Thoracic aorta (tissue), 2 donors: Measurements from ENCODE around the gene JAK3. TPM values are rescaled to one million over a fixed set of nuclear protein-coding genes. Genes with fewer than 3 reads are reported as not detected.

Experiments used
- ATAC-seq: fragments of 150-250 bp; one replicate; pipeline ENCODE4 v1.8.0; 2017; ENCODE audit warnings: low read depth; ENCODE audit not compliant: insufficient number of reproducible peaks, low FRiP score
- DNase-seq: peaks from one replicate; pipeline ENCODE4 v3.0.0-alpha.2; 2020; ENCODE audit warnings: low spot score
- H3K27ac ChIP-seq, 2 donors: fragments of 200-600 bp; sonication (generic); 1 replicate in 1 of 2; 2 replicates in 1 of 2; pipeline ENCODE4 v1.5.1; 2016; ENCODE audit warnings: mild to moderate bottlenecking in 2 of 2, moderate library complexity in 2 of 2
- H3K27me3 ChIP-seq: fragments of 200-600 bp; sonication (generic); replicated peaks from 2 replicates; pipeline ENCODE4 v1.6.0; 2016; ENCODE audit warnings: mild to moderate bottlenecking; ENCODE audit not compliant: insufficient read depth
- H3K36me3 ChIP-seq: fragments of 200-600 bp; sonication (generic); one replicate; pipeline ENCODE4 v1.5.1; 2016
- H3K4me1 ChIP-seq, 2 donors: fragments of 200-600 bp; sonication (generic); 1 replicate in 1 of 2; 2 replicates in 1 of 2; pipeline versions ENCODE4 v1.5.1 to v1.6.0; 2016; ENCODE audit warnings: low read depth in 2 of 2, mild to moderate bottlenecking in 1 of 2; ENCODE audit not compliant: control insufficient read depth in 1 of 2
- H3K4me3 ChIP-seq: fragments of 200-600 bp; sonication (generic); 2 replicates; pipeline ENCODE4 v1.5.1; 2016; ENCODE audit warnings: mild to moderate bottlenecking
- H3K9me3 ChIP-seq: fragments of 200-600 bp; sonication (generic); 2 replicates; pipeline ENCODE4 v1.5.1; 2016
- total RNA-seq, 2 donors: library from RNA; depleted of rRNA; stranded (reverse); fragments of >200 nt; gene quantifications; one replicate each; pipeline versions ENCODE4 v1.1.0 to v1.2.3, GENCODE V29; 2016
- TF ChIP-seq, protein P1 (sequence below): fragments of 200-600 bp; sonication (generic); IDR thresholded peaks from one replicate; pipeline ENCODE4 v1.5.1; 2019; ENCODE audit warnings: antibody characterized with exemption

JAK3 gene
- total RNA-seq, 2 donors from 2014 or later: 12.7 to 35.8 TPM

DNA sequence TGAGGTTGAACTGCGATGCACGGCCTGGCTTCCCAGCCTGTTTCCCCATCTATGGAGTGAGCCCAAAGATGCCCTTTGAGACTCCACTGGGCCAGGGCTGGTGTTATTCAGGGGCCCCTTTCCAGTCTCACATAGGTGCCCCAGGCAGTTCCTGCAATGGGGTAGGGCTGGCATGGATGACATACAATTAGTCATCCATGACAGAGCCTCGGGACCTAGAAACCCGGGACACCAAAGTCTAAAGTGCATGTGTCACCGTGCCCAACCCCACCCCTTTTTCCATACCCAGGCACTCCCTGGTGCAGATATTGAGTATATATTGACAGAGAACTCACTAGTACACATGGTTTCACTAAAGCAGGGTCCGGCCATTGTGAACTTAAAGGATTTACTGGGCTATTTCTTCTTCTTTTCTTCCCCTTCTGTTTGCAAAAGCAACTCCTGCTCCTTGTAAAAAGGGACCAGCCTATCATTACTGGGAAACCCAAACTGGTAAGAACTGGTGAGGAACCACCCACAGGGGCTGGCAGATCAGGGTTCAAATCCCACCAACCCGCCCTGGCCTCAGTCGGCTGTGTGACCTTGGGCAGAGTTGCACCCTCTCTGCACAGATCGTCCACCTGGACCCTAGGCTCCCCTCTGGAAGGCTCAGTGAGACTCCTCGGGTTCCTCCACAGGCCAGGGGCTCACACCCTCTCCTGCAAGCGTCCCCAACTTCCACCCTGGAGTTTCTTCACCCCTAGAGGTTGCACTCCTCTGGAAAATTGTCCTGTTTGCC, 50.2 kb downstream of the JAK3 start:
- Histone ChIP-seq H3K4me1 (peaks cover 0 to 3% of the 10 kb centered on the region in 2 donors), H3K36me3 (no peaks in the 10 kb centered on the region), H3K27ac (no peak overlapping the region), H3K27me3 (peaks cover 5% of the 10 kb centered on the region), H3K4me3 (no peak overlapping the region), H3K9me3 (no peaks in the 10 kb centered on the region)
- no peak for ATAC-seq
- TF ChIP-seq, protein P1, sequence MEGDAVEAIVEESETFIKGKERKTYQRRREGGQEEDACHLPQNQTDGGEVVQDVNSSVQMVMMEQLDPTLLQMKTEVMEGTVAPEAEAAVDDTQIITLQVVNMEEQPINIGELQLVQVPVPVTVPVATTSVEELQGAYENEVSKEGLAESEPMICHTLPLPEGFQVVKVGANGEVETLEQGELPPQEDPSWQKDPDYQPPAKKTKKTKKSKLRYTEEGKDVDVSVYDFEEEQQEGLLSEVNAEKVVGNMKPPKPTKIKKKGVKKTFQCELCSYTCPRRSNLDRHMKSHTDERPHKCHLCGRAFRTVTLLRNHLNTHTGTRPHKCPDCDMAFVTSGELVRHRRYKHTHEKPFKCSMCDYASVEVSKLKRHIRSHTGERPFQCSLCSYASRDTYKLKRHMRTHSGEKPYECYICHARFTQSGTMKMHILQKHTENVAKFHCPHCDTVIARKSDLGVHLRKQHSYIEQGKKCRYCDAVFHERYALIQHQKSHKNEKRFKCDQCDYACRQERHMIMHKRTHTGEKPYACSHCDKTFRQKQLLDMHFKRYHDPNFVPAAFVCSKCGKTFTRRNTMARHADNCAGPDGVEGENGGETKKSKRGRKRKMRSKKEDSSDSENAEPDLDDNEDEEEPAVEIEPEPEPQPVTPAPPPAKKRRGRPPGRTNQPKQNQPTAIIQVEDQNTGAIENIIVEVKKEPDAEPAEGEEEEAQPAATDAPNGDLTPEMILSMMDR: no peak
- DNase-seq: no peak

DNA sequence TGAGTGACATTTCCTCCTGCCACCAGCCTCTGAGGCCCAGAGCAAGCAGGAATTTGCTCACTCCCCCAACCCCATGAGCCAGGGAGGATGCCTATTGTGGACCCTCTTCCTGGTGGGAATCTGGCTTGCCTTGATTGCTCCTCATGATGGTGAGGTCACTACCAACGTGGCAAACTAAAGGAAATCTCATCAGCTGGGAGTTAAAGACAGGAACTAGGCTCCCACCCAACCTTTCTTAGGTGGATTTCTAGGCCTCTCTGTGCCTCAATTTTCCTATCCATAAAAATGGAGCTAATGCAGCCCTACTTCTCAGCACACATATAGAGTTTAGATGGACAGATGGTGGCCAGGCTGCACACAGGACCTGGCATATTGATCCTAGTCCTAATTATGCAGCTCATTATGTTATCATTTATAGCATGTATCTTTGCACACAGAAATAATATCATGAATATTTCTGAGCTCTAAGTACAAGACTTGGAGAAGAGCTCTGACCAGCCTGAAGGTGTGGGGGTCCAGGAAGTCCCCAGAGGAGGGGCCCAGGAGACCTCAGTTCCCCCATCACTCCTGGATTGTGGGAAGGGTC, 50.9 kb downstream of the JAK3 start:
- peaks cover 0 to 3% of the 10 kb centered on the region in 2 donors for H3K4me1 ChIP-seq
- DNase-seq (no peak), ATAC-seq (no peak)
- no peak overlapping the region for H3K4me3 ChIP-seq
- no peak overlapping the region for H3K27ac ChIP-seq
- peaks cover 5% of the 10 kb centered on the region for H3K27me3 ChIP-seq
- H3K9me3 ChIP-seq: no peaks in the 10 kb centered on the region
- TF ChIP-seq, protein P1: no peak
- no peaks in the 10 kb centered on the region for H3K36me3 ChIP-seq

DNA sequence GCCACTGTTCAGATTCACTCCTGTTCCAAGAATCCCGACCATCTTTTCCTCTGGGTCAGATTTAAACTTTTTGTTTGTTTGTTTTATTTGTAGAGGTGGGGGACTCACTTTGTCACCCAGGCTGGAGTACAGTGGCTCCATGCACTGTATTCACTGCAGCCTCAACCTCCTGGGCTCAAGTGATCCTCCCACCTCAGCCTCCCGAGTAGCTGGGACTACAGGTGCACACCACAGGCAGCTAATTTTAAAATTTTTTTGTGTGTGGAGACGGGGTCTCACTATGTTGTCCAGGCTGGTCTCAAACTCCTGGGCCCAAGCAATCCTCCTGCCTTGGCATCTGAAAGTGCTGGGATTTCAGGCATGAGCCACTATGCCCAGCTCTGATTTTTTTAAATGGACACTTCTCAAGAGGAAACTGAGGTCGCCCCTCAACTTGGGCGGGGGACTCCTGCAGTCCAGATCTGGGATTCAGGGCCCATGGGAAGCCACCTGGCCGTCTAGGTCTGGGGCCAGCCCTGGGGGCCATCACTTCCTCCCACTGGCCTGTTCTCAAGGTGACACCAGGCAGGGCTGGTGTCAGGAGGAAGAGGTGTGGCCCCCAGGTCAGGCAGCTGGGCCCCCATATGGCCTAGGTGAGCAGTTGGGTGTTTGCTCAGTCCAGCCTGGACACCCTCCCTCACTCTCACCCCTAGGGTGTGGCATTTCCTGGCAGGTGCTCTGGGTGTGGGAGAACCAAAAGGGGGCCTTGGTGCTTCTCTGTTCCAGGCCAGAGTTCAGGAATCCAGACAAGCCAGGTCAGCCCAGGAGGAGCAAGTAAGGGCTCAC, 51.6 kb downstream of the JAK3 start:
- Histone ChIP-seq H3K36me3 (no peaks in the 10 kb centered on the region), H3K4me1 (peaks cover 0 to 3% of the 10 kb centered on the region in 2 donors), H3K27ac (no peak overlapping the region), H3K27me3 (peaks cover 5% of the 10 kb centered on the region), H3K4me3 (no peak overlapping the region), H3K9me3 (no peaks in the 10 kb centered on the region)
- TF ChIP-seq, protein P1: no peak
- ATAC-seq (no peak), DNase-seq (no peak)

DNA sequence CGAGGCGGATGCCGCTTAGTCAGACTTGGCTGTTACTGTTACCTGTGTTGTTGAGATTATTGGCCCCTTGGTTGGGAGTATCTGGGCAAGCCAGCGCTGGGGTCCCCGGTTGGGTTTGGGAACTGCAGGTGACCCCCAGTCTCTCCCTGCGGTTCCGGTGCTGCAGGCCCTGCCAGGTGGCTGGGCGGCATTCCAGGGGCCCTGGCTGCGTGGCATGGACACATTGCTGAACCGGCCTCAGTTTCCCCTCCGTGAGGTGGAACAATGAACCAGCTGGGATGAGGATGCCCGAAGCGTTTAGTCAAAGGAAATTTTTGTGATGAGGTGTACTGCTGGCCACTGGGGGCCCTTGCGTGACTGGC, 52.3 kb downstream of the JAK3 start:
- H3K27ac ChIP-seq: no peak overlapping the region
- H3K27me3 ChIP-seq: peaks cover 5% of the 10 kb centered on the region
- no peaks in the 10 kb centered on the region for H3K36me3 ChIP-seq
- peaks cover 0 to 3% of the 10 kb centered on the region in 2 donors for H3K4me1 ChIP-seq
- DNase-seq (no peak), ATAC-seq (no peak)
- no peaks in the 10 kb centered on the region for H3K9me3 ChIP-seq
- TF ChIP-seq, protein P1: no peak
- H3K4me3 ChIP-seq: no peak overlapping the region
